H1 (cell line): Measurements from ENCODE around the gene STX7. TPM values are rescaled to one million over a fixed set of nuclear protein-coding genes. Genes with fewer than 3 reads are reported as not detected.

ENCODE experiments used
- SIN3A ChIP-seq, 2 experiments: IDR thresholded peaks in 1 of 2; conservative IDR thresholded peaks in 1 of 2; 2 replicates each; pipeline ENCODE4 v1.6.1; 2011 to 2012; ENCODE audit warnings: low read length in 2 of 2, improper control_type of control experiment in 1 of 2, low read depth in 1 of 2, mild to moderate bottlenecking in 1 of 2
- TBP ChIP-seq: IDR thresholded peaks from 2 replicates; pipeline ENCODE4 v1.6.1; 2011; ENCODE audit warnings: low read depth, low read length, improper control_type of control experiment
- polyA plus RNA-seq, 7 experiments: library from polyadenylated mRNA; depleted of rRNA in 3 of 7; stranded (reverse) in 5 of 7; unstranded in 2 of 7; fragments of >200 nt in 5 of 7; fragments of 200-250 nt in 2 of 7; gene quantifications; 1 replicate in 5 of 7; 2 replicates in 1 of 7; 4 replicates in 1 of 7; pipeline versions ENCODE4 v1.2.1 to v1.2.3, GENCODE V29; 2011 to 2013; ENCODE audit warnings: missing spikeins in 2 of 7, mixed read lengths in 2 of 7
- total RNA-seq: library from RNA; stranded (reverse); fragmentation: NEBNext Ultra II Directional; extraction: Animal tissue kit (Norgen Biotek cat#: 25700); gene quantifications from 2 replicates; pipeline ENCODE4 v1.2.1, GENCODE V29; 2021

STX7 gene
- total and polyA plus RNA-seq, 2 of the 8 experiments (the other 6 are each of a cell fraction or from before 2014, with no cell fraction given): 5.7 to 27.9 TPM

- TF ChIP-seq TBP: no peak
- no peak for TF ChIP-seq SIN3A (conservative IDR thresholded peaks at IDR 0.05 in 1 of 2, IDR thresholded peaks at IDR 0.05 in 1 of 2; ENCODE audit: low read depth in 1 of 2, low read length in 2 of 2)
Measured at GRCh38 chr6:132515386-132515785, 2.5 kb upstream of the STX7 start (continued).
